Keratinocyte (primary cell): Measurements from ENCODE around the gene PCCA.

Experiments used
- EZH2 ChIP-seq: IDR thresholded peaks from one replicate; pipeline ENCODE4 v1.6.1; 2012; ENCODE audit warnings: inconsistent platforms, mild to moderate bottlenecking, low read length, moderate library complexity
- TF ChIP-seq, protein P1 (sequence below), 3 experiments: IDR thresholded peaks in 1 of 3; conservative IDR thresholded peaks in 1 of 3; optimal IDR thresholded peaks in 1 of 3; 2 replicates in 2 of 3; 3 replicates in 1 of 3; pipeline versions ENCODE3 to v1.5.1; 2011; ENCODE audit warnings: low read length in 3 of 3, mild to moderate bottlenecking in 3 of 3, moderate library complexity in 2 of 3, control low read depth in 1 of 3, inconsistent platforms in 1 of 3; ENCODE audit not compliant: insufficient read depth in 2 of 3; ENCODE audit errors: extremely low read depth in 1 of 3

DNA sequence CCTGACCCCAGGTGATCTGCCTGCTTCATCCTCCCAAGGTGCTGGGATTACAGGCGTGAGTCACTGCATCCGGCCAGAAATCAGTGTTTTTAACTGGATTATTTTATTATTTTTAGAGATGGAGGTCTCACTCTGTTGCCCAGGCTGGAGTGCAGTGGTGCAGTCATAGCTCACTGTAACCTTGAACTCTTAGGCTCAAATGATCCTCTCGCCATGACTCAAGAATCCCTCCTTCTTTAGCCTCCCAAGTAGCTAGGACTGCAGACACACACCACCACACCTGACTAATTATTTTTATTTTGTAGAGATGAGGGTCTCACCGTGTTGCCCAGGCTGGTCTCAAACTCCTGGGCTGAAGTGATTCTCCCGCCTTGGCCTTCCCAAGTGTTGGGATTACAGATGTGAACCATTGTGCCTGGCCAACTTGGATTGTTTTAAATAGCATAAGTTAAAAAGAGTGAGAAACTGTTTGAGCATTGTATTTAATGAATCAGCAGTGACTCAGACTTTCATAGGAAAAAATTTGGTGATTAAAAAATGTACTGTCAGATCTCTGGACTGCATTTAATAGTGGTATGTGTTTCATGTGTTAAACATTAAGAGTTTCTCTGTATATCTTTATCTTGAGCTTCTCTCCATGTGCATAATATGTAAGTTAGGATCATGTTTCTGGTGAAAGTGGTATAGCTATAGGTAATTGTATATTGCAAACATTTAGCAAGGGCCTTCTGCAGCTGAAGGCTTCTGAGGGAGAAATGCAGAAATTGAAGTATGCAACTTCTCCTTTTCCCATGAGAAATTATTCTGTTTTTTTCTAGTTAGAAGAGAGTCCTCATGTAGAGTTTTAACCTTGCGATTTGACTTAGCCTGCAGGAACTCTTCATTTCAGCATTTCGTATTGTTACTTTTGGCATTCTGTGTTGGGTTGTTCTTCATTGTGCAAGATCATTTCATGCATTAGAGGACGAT, 121.2 kb downstream of the PCCA start:
- TF ChIP-seq, protein P1, sequence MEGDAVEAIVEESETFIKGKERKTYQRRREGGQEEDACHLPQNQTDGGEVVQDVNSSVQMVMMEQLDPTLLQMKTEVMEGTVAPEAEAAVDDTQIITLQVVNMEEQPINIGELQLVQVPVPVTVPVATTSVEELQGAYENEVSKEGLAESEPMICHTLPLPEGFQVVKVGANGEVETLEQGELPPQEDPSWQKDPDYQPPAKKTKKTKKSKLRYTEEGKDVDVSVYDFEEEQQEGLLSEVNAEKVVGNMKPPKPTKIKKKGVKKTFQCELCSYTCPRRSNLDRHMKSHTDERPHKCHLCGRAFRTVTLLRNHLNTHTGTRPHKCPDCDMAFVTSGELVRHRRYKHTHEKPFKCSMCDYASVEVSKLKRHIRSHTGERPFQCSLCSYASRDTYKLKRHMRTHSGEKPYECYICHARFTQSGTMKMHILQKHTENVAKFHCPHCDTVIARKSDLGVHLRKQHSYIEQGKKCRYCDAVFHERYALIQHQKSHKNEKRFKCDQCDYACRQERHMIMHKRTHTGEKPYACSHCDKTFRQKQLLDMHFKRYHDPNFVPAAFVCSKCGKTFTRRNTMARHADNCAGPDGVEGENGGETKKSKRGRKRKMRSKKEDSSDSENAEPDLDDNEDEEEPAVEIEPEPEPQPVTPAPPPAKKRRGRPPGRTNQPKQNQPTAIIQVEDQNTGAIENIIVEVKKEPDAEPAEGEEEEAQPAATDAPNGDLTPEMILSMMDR (optimal IDR thresholded peaks at IDR 0.05 in 1 of 3, IDR thresholded peaks at IDR 0.05 in 1 of 3, conservative IDR thresholded peaks at IDR 0.05 in 1 of 3; ENCODE audit: extremely low read depth in 1 of 3, insufficient read depth in 2 of 3, low read length in 3 of 3) = no peak
- TF ChIP-seq EZH2 = no peak
